22Rv1 (cell line): ENCODE results near the gene KDM2A.

Experiments
- CTCF ChIP-seq: fragments of 450-650 bp; IDR thresholded peaks from 2 replicates; pipeline ENCODE4 v1.5.1; 2017; ENCODE audit warnings: mild to moderate bottlenecking
- ZFX ChIP-seq: fragments of 450-650 bp; IDR thresholded peaks from 2 replicates; pipeline ENCODE4 v1.6.1; 2017; ENCODE audit warnings: antibody characterized with exemption, borderline replicate concordance

DNA sequence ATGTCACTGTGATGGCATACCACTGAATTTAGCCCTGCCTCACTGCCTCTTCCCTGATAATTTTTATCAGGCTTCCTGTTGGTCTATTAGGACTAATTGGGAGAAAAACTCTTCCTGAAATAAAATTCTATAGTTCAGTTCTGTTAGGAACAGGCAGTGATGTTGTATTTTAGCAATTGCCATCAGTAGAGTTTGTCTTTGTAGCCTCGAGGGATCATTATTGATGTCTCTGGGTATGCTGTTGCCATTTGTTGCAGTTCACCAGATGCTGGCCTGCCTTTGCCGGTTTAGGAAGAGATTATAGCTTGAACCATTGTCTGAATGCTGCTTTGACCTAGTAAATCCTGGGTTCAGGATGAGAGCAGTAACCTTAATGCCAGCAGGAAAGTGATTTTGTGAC, 41.0 kb downstream of the KDM2A start:
- TF ChIP-seq CTCF (no peak), ZFX (no peak)
